RWPE2 (cell line): ENCODE measurements around the gene FECH.
"Not testable (repeated sequence)": the region's sequence is repeated elsewhere in the genome, so short reads cannot be mapped to it uniquely, and the experiment has no call there.

Experiments
- ATAC-seq: fragments of 200-7000 bp; cut with Tn5 transposase; 3 replicates; pipeline ENCODE4 v1.9.1; 2021; ENCODE audit warnings: low read depth
- DNase-seq: peaks from one replicate; pipeline ENCODE4 v3.0.0-alpha.2; 2020; ENCODE audit warnings: low spot score
- H3K27ac ChIP-seq: fragments of 450-650 bp; 2 replicates; pipeline ENCODE4 v1.5.1; 2017; ENCODE audit warnings: mild to moderate bottlenecking; ENCODE audit not compliant: poor library complexity, severe bottlenecking
- H3K27me3 ChIP-seq: fragments of 250-450 bp; sonication (Bioruptor Pico); 2 replicates; pipeline ENCODE4 v1.5.1; 2021; ENCODE audit warnings: mild to moderate bottlenecking, moderate library complexity; ENCODE audit not compliant: insufficient read depth, poor library complexity, severe bottlenecking
- H3K36me3 ChIP-seq: fragments of 250-450 bp; sonication (Bioruptor Pico); 2 replicates; pipeline ENCODE4 v1.5.1; 2020; ENCODE audit warnings: low read depth, mild to moderate bottlenecking, moderate library complexity
- H3K4me1 ChIP-seq: fragments of 250-450 bp; sonication (Bioruptor Pico); 2 replicates; pipeline ENCODE4 v1.5.1; 2021; ENCODE audit warnings: mild to moderate bottlenecking, moderate library complexity; ENCODE audit not compliant: insufficient read depth, poor library complexity, severe bottlenecking
- H3K4me3 ChIP-seq: fragments of 250-450 bp; sonication (Bioruptor Pico); 2 replicates; pipeline ENCODE4 v1.5.1; 2021; ENCODE audit warnings: mild to moderate bottlenecking, moderate library complexity; ENCODE audit not compliant: severe bottlenecking
- H3K9me3 ChIP-seq: fragments of 250-450 bp; sonication (Bioruptor Pico); 2 replicates; pipeline ENCODE4 v1.5.1; 2021; ENCODE audit warnings: mild to moderate bottlenecking, moderate library complexity; ENCODE audit not compliant: severe bottlenecking
- TF ChIP-seq, protein P1 (sequence below): fragments of 450-650 bp; IDR thresholded peaks from one replicate; pipeline ENCODE4 v1.5.1; 2017; ENCODE audit warnings: mild to moderate bottlenecking, moderate library complexity; ENCODE audit not compliant: poor library complexity, severe bottlenecking

Gene FECH

DNA sequence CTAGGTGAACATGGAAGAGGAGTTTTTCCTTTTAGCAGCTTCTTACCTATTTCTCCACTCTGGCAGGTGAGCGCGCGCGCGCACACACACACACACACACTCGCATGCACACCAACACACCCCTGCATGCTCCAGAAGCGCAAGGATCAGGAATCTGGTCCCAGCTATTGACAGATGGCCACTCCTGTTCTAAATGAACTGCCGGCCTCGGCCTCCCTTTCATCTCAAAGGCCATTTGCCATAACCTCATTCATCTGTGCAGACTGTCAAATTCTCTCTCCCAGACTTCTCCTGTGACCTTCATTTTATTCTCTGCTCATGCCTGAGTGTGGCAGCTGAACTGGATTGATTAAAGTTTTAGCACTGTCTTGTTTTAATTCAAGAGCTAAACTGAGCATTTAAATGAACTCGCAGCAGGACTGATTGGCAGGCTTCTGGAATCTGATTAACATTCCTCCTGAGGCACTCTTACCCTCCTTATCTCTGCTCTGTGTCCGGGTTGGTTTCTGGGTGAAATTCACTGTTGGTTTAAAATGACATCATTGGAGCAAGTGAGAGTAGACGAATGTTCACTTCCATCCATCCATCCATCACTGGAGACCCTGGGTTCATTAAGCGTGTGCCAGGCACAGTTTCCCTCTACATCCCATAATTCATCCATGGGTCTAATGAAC is 58.8 kb downstream of the FECH start:
- Histone ChIP-seq H3K4me3 (no peak overlapping the region), H3K27me3 (no peaks in the 10 kb centered on the region), H3K9me3 (no peaks in the 10 kb centered on the region), H3K27ac (no peak overlapping the region), H3K4me1 (no peaks in the 10 kb centered on the region), H3K36me3 (no peaks in the 10 kb centered on the region)
- ATAC-seq (no peak), DNase-seq (no peak)
- TF ChIP-seq, protein P1, sequence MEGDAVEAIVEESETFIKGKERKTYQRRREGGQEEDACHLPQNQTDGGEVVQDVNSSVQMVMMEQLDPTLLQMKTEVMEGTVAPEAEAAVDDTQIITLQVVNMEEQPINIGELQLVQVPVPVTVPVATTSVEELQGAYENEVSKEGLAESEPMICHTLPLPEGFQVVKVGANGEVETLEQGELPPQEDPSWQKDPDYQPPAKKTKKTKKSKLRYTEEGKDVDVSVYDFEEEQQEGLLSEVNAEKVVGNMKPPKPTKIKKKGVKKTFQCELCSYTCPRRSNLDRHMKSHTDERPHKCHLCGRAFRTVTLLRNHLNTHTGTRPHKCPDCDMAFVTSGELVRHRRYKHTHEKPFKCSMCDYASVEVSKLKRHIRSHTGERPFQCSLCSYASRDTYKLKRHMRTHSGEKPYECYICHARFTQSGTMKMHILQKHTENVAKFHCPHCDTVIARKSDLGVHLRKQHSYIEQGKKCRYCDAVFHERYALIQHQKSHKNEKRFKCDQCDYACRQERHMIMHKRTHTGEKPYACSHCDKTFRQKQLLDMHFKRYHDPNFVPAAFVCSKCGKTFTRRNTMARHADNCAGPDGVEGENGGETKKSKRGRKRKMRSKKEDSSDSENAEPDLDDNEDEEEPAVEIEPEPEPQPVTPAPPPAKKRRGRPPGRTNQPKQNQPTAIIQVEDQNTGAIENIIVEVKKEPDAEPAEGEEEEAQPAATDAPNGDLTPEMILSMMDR, result no peak

DNA sequence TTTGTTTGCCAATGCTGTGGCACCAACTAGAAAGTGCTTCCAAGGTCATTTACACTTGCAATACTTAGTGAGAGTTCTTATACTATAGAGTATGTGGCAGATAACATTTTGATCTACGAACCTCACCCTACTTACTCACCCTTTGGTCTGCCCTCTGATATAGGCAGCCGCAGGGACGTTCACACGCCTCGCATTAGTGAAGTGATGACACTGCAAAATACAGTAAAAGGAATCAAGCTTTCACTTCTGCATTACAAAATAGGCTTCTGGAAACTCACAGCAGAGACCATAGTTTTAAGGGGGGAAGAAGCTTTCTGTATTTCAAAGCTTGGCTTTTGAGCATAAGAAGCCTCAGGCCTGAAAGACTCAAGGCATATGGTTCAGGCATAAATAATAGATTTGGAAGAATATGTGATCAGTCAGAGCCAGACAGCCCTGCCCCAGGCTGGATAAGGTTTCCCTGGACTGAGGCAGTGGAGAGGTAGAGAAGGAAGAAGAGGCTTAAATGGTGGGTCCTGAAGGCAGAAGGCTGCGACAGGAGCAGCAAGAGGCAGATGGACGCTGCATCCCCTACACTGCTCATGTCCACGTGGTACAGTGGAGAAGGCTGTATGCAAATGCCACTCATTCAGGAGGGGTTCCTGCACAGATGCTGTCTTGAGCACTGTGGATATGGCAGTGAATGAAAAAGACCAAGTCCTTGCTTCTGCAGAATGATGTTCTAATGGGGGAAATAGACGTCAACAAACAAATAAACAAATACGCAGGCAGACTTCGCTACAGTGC is 63.1 kb downstream of the FECH start:
- Histone ChIP-seq H3K9me3 (no peaks in the 10 kb centered on the region), H3K36me3 (no peaks in the 10 kb centered on the region), H3K4me3 (no peak overlapping the region), H3K27me3 (peaks cover 3% of the 10 kb centered on the region), H3K4me1 (no peaks in the 10 kb centered on the region), H3K27ac (no peak overlapping the region)
- TF ChIP-seq, protein P1, result no peak
- DNase-seq, result no peak
- ATAC-seq, result no peak

DNA sequence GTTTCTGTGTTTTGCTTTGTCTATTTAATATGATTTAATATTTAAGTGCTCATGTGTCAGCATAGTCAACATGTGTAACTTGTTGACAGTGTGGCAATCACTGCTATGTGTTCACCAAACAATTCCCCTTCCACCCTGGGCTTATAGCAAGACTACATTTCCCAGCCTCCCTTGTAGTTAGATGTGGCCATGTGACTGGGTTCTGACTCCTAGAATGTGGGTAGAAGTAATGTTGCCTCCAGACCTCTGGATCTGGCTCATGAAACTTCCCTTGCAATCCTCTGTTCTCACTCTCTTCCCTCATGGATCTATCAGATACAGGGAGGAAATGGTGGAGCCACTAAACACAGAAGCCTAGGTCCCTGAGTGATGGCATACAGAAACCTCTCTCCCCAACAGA is 64.2 kb downstream of the FECH start:
- H3K9me3 ChIP-seq, H3K36me3 ChIP-seq, H3K4me1 ChIP-seq, DNase-seq, H3K27me3 ChIP-seq, H3K27ac ChIP-seq, ATAC-seq, H3K4me3 ChIP-seq: not testable (repeated sequence)

DNA sequence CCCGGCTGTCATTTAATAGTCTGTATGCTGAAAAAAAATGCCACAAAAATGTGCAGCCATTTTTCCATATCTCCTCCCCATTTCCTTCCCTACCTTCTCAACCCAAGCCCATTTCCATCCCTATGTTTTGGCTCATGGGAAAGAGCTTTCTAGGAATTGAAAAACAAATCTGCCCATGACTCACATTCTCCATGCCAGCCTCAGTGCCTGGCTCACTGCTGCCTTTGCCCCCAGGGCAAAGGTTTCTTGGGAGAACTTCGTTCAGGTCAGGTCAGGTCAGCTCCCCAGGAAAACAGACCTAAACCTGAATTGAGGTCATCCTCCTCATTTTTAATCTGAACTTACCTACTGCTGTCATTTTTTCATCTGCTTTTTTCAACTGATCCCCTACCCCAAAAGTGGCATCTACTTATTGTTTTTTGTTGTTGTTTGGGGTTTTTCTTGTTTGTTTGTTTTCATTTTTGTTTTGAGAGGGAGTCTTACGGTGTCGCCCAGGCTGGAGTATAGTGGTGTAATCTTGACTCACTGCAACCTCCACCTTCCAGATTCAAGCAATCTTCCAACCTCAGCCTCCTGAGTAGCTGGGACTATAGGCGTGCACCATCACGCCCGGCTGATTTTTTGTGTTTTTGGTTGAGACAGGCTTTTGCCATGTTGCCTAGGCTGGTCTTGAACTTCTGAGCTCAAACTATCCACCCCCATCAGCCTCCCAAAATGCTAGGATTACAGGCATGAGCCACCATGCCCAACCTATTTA is 66.7 kb downstream of the FECH start:
- TF ChIP-seq, protein P1, result no peak
- Histone ChIP-seq H3K27ac (no peak overlapping the region), H3K4me3 (no peak overlapping the region), H3K9me3 (no peaks in the 10 kb centered on the region), H3K4me1 (no peaks in the 10 kb centered on the region), H3K27me3 (peaks cover 3% of the 10 kb centered on the region), H3K36me3 (no peaks in the 10 kb centered on the region)
- no peak for ATAC-seq
- no peak for DNase-seq

DNA sequence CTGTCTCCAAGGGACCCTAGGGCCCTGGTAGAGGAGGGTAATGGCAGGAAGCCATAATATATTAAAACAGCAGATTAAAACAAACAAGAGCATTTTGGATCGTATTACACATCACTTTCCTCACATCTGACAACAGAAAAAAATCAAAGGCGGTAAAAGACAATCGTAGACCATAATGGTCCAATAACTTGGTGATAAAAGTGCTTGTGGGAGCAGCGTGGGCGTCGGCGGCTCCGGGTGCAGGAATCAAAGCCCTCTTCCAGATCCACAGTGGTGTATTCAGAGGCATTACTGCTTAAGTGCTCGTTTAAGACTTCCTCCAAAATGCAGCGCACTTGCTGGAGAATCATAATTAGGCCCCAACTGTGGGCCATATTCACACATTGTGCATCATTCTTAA is 68.0 kb downstream of the FECH start:
- Histone ChIP-seq H3K27me3 (peaks cover 3% of the 10 kb centered on the region), H3K4me3 (no peak overlapping the region), H3K4me1 (no peaks in the 10 kb centered on the region), H3K9me3 (no peaks in the 10 kb centered on the region), H3K36me3 (no peaks in the 10 kb centered on the region), H3K27ac (no peak overlapping the region)
- TF ChIP-seq, protein P1, result no peak
- ATAC-seq (no peak), DNase-seq (no peak)
